H9 (cell line): Measurements from ENCODE around the gene EMX2. TPM values are rescaled to one million over a fixed set of nuclear protein-coding genes. Genes with fewer than 3 reads are reported as not detected.

Source experiments
- DNase-seq: peaks from one replicate; pipeline ENCODE4 v3.0.0-alpha.2; 2017
- H2AFZ ChIP-seq: one replicate; pipeline ENCODE4 v1.6.1; 2013; ENCODE audit warnings: mild to moderate bottlenecking, low read length, control low read depth, moderate library complexity
- H2AK5ac ChIP-seq: 2 replicates; pipeline ENCODE4 v1.6.1; 2013; ENCODE audit warnings: low read length, control low read depth, mixed read lengths; ENCODE audit not compliant: insufficient read length
- H2BK120ac ChIP-seq: one replicate; pipeline ENCODE4 v1.6.1; 2013; ENCODE audit warnings: low read depth, mild to moderate bottlenecking, low read length, control low read depth, inconsistent platforms; ENCODE audit not compliant: poor library complexity, severe bottlenecking
- H2BK12ac ChIP-seq: 2 replicates; pipeline ENCODE4 v1.6.1; 2013; ENCODE audit warnings: low read length, control low read depth, mixed read lengths, low read depth; ENCODE audit not compliant: insufficient read length
- H2BK15ac ChIP-seq: 2 replicates; pipeline ENCODE4 v1.6.1; 2013; ENCODE audit warnings: low read depth, low read length, control low read depth
- H2BK20ac ChIP-seq: one replicate; pipeline ENCODE4 v1.6.1; 2013; ENCODE audit warnings: low read depth, mild to moderate bottlenecking, low read length, control low read depth, inconsistent platforms; ENCODE audit not compliant: poor library complexity, severe bottlenecking
- H2BK5ac ChIP-seq: 2 replicates; pipeline ENCODE4 v1.6.1; 2013; ENCODE audit warnings: low read length, control low read depth, mixed read lengths; ENCODE audit not compliant: insufficient read length
- H3K14ac ChIP-seq: 2 replicates; pipeline ENCODE4 v1.6.1; 2013; ENCODE audit warnings: low read length, control low read depth; ENCODE audit not compliant: insufficient read depth
- H3K18ac ChIP-seq: 2 replicates; pipeline ENCODE4 v1.6.1; 2013; ENCODE audit warnings: low read depth, mild to moderate bottlenecking, mixed read lengths, low read length, control low read depth; ENCODE audit not compliant: insufficient read length
- H3K23ac ChIP-seq: 2 replicates; pipeline ENCODE4 v1.6.1; 2013; ENCODE audit warnings: low read length, control low read depth, mixed read lengths, low read depth; ENCODE audit not compliant: insufficient read length
- H3K23me2 ChIP-seq: 2 replicates; pipeline ENCODE4 v1.6.1; 2013; ENCODE audit warnings: low read depth, mild to moderate bottlenecking, mixed read lengths, low read length, control low read depth; ENCODE audit not compliant: insufficient read length, poor library complexity, severe bottlenecking
- H3K27ac ChIP-seq: 2 replicates; pipeline ENCODE4 v1.5.1; 2013; ENCODE audit warnings: low read length, control low read depth, mixed read lengths, low read depth; ENCODE audit not compliant: insufficient read length
- H3K27me3 ChIP-seq: 2 replicates; pipeline ENCODE4 v1.6.1; 2013; ENCODE audit warnings: low read length, control low read depth, inconsistent platforms; ENCODE audit not compliant: insufficient read depth
- H3K4ac ChIP-seq: 2 replicates; pipeline ENCODE4 v1.6.1; 2013; ENCODE audit warnings: low read depth, mild to moderate bottlenecking, control low read depth, inconsistent platforms, low read length, moderate library complexity
- H3K4me1 ChIP-seq: 2 replicates; pipeline ENCODE4 v1.6.1; 2013; ENCODE audit warnings: low read length, control low read depth, inconsistent platforms; ENCODE audit not compliant: insufficient read depth
- H3K4me2 ChIP-seq: 2 replicates; pipeline ENCODE4 v1.6.1; 2013; ENCODE audit warnings: low read length, control low read depth, mixed read lengths; ENCODE audit not compliant: insufficient read length, insufficient read depth
- H3K56ac ChIP-seq: 2 replicates; pipeline ENCODE4 v1.6.1; 2013; ENCODE audit warnings: low read depth, mild to moderate bottlenecking, mixed read lengths, low read length, control low read depth; ENCODE audit not compliant: insufficient read length
- H3K79me1 ChIP-seq: 2 replicates; pipeline ENCODE4 v1.6.1; 2013; ENCODE audit warnings: low read depth, mild to moderate bottlenecking, moderate library complexity, low read length, control low read depth, inconsistent platforms; ENCODE audit not compliant: insufficient read depth, poor library complexity, severe bottlenecking
- H3K79me2 ChIP-seq: 2 replicates; pipeline ENCODE4 v1.6.1; 2013; ENCODE audit warnings: low read length, control low read depth, inconsistent platforms; ENCODE audit not compliant: insufficient read depth
- H3K9ac ChIP-seq: 2 replicates; pipeline ENCODE4 v1.6.1; 2013; ENCODE audit warnings: low read length, control low read depth, mixed read lengths; ENCODE audit not compliant: insufficient read length; ENCODE audit errors: extremely low read depth
- H3K9me3 ChIP-seq: one replicate; pipeline ENCODE4 v1.6.1; 2013; ENCODE audit warnings: low read depth, low read length, inconsistent platforms; ENCODE audit not compliant: control insufficient read depth
- H3T11ph ChIP-seq: one replicate; pipeline ENCODE4 v1.6.1; 2013; ENCODE audit warnings: mild to moderate bottlenecking, low read length, control low read depth, inconsistent platforms
- H4K20me1 ChIP-seq: one replicate; pipeline ENCODE4 v1.6.1; 2013; ENCODE audit not compliant: control insufficient read depth, insufficient read length, insufficient read depth
- H4K5ac ChIP-seq: 2 replicates; pipeline ENCODE4 v1.6.1; 2013; ENCODE audit warnings: low read depth, mild to moderate bottlenecking, mixed read lengths, low read length, control low read depth; ENCODE audit not compliant: insufficient read length
- H4K8ac ChIP-seq: replicated peaks from 2 replicates; pipeline ENCODE4 v1.6.1; 2013; ENCODE audit warnings: low read length, control low read depth, mixed read lengths, low read depth; ENCODE audit not compliant: insufficient read length
- H4K91ac ChIP-seq: 2 replicates; pipeline ENCODE4 v1.6.1; 2013; ENCODE audit warnings: low read depth, mild to moderate bottlenecking, moderate library complexity, mixed read lengths, low read length, control low read depth; ENCODE audit not compliant: insufficient read length
- H3K27ac Mint-ChIP-seq, 3 experiments: 2 replicates in 2 of 3; 3 replicates in 1 of 3; pipeline ENCODE4 v1.8.0; 2020 to 2021; ENCODE audit warnings: mixed read lengths in 3 of 3, mild to moderate bottlenecking in 1 of 3, moderate library complexity in 1 of 3
- H3K27me3 Mint-ChIP-seq: 2 replicates; pipeline ENCODE4 v1.8.0; 2021; ENCODE audit warnings: low read depth, mild to moderate bottlenecking, moderate library complexity, mixed read lengths
- H3K36me3 Mint-ChIP-seq, 3 experiments: 2 replicates in 2 of 3; 3 replicates in 1 of 3; pipeline ENCODE4 v1.8.0; 2020 to 2021; ENCODE audit warnings: low read depth in 3 of 3, mixed read lengths in 3 of 3; ENCODE audit not compliant: insufficient read depth in 1 of 3
- H3K4me1 Mint-ChIP-seq, 2 experiments: 2 replicates each; pipeline ENCODE4 v1.8.0; 2020; ENCODE audit warnings: mixed read lengths in 2 of 2
- H3K4me3 Mint-ChIP-seq, 2 experiments: 2 replicates in 1 of 2; 3 replicates in 1 of 2; pipeline ENCODE4 v1.8.0; 2020 to 2021; ENCODE audit warnings: mild to moderate bottlenecking in 2 of 2, mixed read lengths in 2 of 2, moderate library complexity in 1 of 2
- H3K9me3 Mint-ChIP-seq, 2 experiments: 2 replicates in 1 of 2; 3 replicates in 1 of 2; pipeline ENCODE4 v1.8.0; 2020; ENCODE audit warnings: mild to moderate bottlenecking in 2 of 2, mixed read lengths in 2 of 2, moderate library complexity in 1 of 2
- WGBS: extraction: QIAGEN DNeasy Blood & Tissue Kit; methylation state at CpG from one replicate; pipeline ENCODE4 v1.1.7; 2013; ENCODE audit warnings: missing lambda C conversion rate, low lambda C conversion rate, mixed read lengths; ENCODE audit not compliant: insufficient read length; ENCODE audit errors: extremely low coverage; 5-methylcytosine and 5-hydroxymethylcytosine counted together
- total RNA-seq: library from RNA; stranded (reverse); gene quantifications from 2 replicates; pipeline ENCODE4 v1.2.1, GENCODE V29; 2021
- TF ChIP-seq, protein P1 (sequence below): fragments of 200-600 bp; sonication (generic); conservative IDR thresholded peaks from 3 replicates; pipeline ENCODE4 v1.8.0; 2021; ENCODE audit warnings: antibody characterized with exemption, mild to moderate bottlenecking

The EMX2 gene
- total RNA-seq, 1 experiment from 2014 or later = not detected

DNA sequence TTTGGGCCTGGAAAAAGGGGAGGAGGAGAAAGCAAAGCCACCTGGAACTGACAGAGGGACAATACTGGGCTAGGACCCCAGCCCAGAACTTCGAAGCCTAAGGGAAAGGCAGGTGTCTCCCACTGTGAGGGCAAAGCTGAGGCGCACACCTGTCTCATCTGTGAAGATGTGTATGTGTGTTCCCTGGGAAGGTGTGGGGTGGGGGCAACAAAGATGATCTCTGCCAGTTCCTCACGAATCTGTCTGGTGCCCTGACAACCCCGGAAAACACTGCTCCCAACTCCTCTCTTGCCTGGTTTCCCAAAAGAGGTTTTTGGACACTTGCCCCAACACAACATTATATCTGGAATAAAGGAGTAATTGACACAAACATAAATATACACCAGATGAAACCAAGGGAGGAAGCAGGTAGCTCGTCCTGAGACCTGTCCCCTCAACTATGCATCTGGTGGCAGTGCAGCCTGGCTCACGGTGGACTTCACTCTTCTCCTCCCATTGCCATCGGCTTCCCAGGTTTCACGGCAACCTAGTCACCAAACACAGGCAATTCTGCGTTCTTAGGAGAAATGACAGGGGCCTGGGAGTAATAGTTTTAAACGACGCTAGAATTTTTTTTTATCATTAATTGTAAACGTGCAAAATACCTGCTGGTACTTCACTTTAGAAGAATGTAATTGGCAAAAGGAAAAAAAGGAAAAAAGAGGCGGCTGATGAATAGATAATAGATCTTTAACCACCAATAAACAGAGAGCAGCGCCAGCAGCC is 1.7 kb upstream of the EMX2 start:
- Mint-ChIP-seq H3K36me3 (no peaks in the 10 kb centered on the region; a peak in 1 of 7 replicates), H3K4me3 (peak overlapping the region in 1 of 2 experiments; percentile 84; a peak in 1 of 5 replicates), H3K4me1 (peaks cover 14 to 33% of the 10 kb centered on the region in 2 experiments), H3K9me3 (peaks cover under 1 to 1% of the 10 kb centered on the region in 2 experiments; a peak in 2 of 5 replicates), H3K27ac (no peak overlapping the region), H3K27me3 (peaks cover 99% of the 10 kb centered on the region)
- H3K4me2 ChIP-seq = no peak overlapping the region
- peaks cover 8% of the 10 kb centered on the region for H3K23me2 ChIP-seq
- H3K9ac ChIP-seq = no peak overlapping the region
- no peak overlapping the region for H2BK5ac ChIP-seq
- no peak overlapping the region for H3K14ac ChIP-seq
- H2BK20ac ChIP-seq = no peak overlapping the region
- no CpG with 5 or more reads among the region's 14 CpGs for WGBS
- no peak overlapping the region for H3K56ac ChIP-seq
- no peak overlapping the region for H2BK120ac ChIP-seq
- DNase-seq = no peak
- no peaks in the 10 kb centered on the region for H3K79me1 ChIP-seq
- H2AFZ ChIP-seq = no peak overlapping the region
- no peak overlapping the region for H3K4ac ChIP-seq
- no peak overlapping the region for H4K91ac ChIP-seq
- H3K18ac ChIP-seq = no peak overlapping the region
- no peak overlapping the region for H3K27ac ChIP-seq
- H2BK15ac ChIP-seq = no peak overlapping the region
- H3T11ph ChIP-seq = no peak overlapping the region
- peaks cover under 1% of the 10 kb centered on the region for H4K20me1 ChIP-seq
- no peak overlapping the region for H2AK5ac ChIP-seq
- no peaks in the 10 kb centered on the region for H3K79me2 ChIP-seq
- H4K5ac ChIP-seq = no peak overlapping the region
- no peak overlapping the region for H3K23ac ChIP-seq
- no peaks in the 10 kb centered on the region for H3K9me3 ChIP-seq
- no peaks in the 10 kb centered on the region for H3K4me1 ChIP-seq
- TF ChIP-seq, protein P1, sequence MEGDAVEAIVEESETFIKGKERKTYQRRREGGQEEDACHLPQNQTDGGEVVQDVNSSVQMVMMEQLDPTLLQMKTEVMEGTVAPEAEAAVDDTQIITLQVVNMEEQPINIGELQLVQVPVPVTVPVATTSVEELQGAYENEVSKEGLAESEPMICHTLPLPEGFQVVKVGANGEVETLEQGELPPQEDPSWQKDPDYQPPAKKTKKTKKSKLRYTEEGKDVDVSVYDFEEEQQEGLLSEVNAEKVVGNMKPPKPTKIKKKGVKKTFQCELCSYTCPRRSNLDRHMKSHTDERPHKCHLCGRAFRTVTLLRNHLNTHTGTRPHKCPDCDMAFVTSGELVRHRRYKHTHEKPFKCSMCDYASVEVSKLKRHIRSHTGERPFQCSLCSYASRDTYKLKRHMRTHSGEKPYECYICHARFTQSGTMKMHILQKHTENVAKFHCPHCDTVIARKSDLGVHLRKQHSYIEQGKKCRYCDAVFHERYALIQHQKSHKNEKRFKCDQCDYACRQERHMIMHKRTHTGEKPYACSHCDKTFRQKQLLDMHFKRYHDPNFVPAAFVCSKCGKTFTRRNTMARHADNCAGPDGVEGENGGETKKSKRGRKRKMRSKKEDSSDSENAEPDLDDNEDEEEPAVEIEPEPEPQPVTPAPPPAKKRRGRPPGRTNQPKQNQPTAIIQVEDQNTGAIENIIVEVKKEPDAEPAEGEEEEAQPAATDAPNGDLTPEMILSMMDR = no peak
- no peak overlapping the region for H2BK12ac ChIP-seq
- peaks cover 87% of the 10 kb centered on the region for H3K27me3 ChIP-seq
- no peak overlapping the region for H4K8ac ChIP-seq
